IPS-15b (cell line): ENCODE measurements around the gene RSBN1L.

Source experiments
- H3K27me3 ChIP-seq: one replicate; pipeline ENCODE4 v1.6.1; 2013; ENCODE audit warnings: low read length; ENCODE audit not compliant: control insufficient read depth, insufficient read depth
- H3K36me3 ChIP-seq: one replicate; pipeline ENCODE4 v1.6.1; 2013; ENCODE audit warnings: low read length; ENCODE audit not compliant: control insufficient read depth, insufficient read depth
- H3K4me1 ChIP-seq: one replicate; pipeline ENCODE4 v1.6.1; 2013; ENCODE audit warnings: mild to moderate bottlenecking, low read length; ENCODE audit not compliant: control insufficient read depth, insufficient read depth
- H3K4me3 ChIP-seq: one replicate; pipeline ENCODE4 v1.5.1; 2013; ENCODE audit warnings: low read depth, low read length
- H3K9ac ChIP-seq: one replicate; pipeline ENCODE4 v1.6.1; 2013; ENCODE audit warnings: low read depth, mild to moderate bottlenecking, low read length
- H3K9me3 ChIP-seq: one replicate; pipeline ENCODE4 v1.6.1; 2013; ENCODE audit warnings: mild to moderate bottlenecking, low read length; ENCODE audit not compliant: control insufficient read depth, insufficient read depth

The RSBN1L gene

DNA sequence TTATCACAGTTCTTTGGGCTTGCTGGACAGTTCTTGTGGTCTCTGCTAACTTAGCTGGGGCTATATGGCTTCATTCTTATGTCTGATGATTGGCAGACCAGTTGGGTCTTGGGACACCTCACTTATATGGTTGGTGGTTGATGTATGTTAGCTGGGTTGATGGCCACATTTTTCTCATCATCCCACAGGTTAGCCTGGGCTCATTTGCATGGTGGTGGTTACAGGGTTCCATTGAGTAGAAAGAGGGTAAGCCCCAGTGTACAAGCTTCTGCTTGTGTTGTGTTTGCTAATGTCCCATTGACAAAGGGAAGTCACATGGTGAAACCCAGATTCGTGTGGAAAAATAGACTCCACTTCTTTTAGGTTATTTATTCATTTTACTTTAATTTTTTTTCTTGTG, 61.3 kb downstream of the RSBN1L start:
- H3K27me3 ChIP-seq, result no peaks in the 10 kb centered on the region
- no peaks in the 10 kb centered on the region for H3K4me1 ChIP-seq
- no peaks in the 10 kb centered on the region for H3K36me3 ChIP-seq
- no peak overlapping the region for H3K4me3 ChIP-seq
- H3K9me3 ChIP-seq, result no peaks in the 10 kb centered on the region
- H3K9ac ChIP-seq, result no peak overlapping the region

DNA sequence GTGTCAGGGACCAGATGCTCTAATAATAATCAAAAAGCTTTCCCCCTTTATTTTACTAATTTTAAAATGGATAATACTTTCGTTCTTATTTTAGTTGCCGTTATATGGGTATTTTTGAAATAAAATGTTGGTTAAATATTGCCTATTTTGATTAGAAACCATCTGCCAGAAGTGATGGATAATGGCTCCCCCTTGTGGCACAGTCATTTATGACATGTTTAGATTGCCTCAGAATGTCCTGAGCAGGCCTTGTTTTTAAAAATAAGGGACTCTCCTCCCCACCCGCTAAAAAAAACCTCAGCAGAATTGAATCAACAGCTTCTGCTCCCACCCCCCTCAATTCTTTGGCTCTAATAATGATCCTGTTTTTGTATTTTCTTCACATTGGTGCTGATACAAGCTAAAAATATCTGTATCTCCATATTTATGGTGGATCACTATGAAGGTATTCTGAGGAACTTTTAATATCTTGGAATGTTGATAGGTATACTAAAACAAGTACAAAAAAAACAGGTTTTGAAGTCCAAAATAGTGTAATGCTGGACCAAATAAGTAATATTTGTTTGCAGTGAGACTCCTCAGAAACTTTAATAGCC, 63.1 kb downstream of the RSBN1L start:
- H3K9me3 ChIP-seq, result no peaks in the 10 kb centered on the region
- no peaks in the 10 kb centered on the region for H3K36me3 ChIP-seq
- H3K27me3 ChIP-seq, result no peaks in the 10 kb centered on the region
- H3K9ac ChIP-seq, result no peak overlapping the region
- no peak overlapping the region for H3K4me3 ChIP-seq
- no peaks in the 10 kb centered on the region for H3K4me1 ChIP-seq

GRCh38 chr7:77760809-77761453, 64.7 kb downstream of the RSBN1L start:
- H3K9ac ChIP-seq, result no peak overlapping the region
- H3K4me1 ChIP-seq, result no peaks in the 10 kb centered on the region
- no peaks in the 10 kb centered on the region for H3K27me3 ChIP-seq
- H3K36me3 ChIP-seq, result no peaks in the 10 kb centered on the region
- H3K9me3 ChIP-seq, result no peaks in the 10 kb centered on the region
- no peak overlapping the region for H3K4me3 ChIP-seq

GRCh38 chr7:77765481-77765880, 69.2 kb downstream of the RSBN1L start:
- no peak overlapping the region for H3K4me3 ChIP-seq
- H3K9ac ChIP-seq, result no peak overlapping the region
- H3K9me3 ChIP-seq, result no peaks in the 10 kb centered on the region
- no peaks in the 10 kb centered on the region for H3K36me3 ChIP-seq
- no peaks in the 10 kb centered on the region for H3K4me1 ChIP-seq
- H3K27me3 ChIP-seq, result no peaks in the 10 kb centered on the region

- Histone ChIP-seq H3K9ac (no peak overlapping the region), H3K36me3 (no peaks in the 10 kb centered on the region), H3K9me3 (no peaks in the 10 kb centered on the region), H3K4me3 (no peak overlapping the region), H3K27me3 (no peaks in the 10 kb centered on the region), H3K4me1 (no peaks in the 10 kb centered on the region)
Measured at GRCh38 chr7:77765906-77766800, 69.9 kb downstream of the RSBN1L start.

DNA sequence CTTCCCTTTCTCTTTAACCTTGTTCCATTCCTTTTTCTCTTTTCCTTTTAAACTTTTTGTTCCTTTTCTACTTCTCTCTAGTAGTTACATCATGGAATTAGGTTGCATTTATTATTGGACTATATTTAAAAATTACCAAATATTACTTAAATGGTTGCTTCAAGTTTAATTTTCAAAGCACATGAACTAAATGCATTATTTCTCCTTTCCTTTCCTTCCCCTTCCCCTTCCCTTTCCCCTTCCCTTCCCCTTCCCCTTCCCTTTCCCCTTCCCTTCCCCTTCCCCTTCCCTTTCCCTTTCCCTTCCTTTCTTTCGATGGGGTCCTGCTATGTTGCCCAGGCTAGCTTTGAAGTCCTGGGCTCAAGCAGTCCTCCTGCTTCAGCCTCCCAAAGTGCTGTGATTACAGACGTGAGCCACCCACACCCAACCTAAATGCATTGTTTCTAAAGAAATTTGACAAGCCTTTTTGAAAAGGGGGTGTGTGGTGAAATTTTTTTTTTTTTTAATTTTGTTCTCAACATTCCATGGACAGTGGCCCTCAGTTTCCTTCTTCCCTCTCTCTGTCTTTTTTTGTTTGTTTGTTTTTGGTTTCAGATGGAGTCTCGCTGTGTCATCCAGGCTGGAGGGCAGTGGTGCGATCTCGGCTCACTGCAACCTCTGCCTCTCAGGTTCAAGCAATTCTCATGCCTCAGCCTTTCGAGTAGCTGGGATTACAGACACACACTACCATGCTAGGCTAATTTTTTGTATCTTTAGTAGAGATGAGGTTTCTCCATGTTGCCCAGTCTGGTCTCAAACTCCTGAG, 70.7 kb downstream of the RSBN1L start:
- Histone ChIP-seq H3K9ac (no peak overlapping the region), H3K36me3 (no peaks in the 10 kb centered on the region), H3K27me3 (no peaks in the 10 kb centered on the region), H3K4me3 (no peak overlapping the region), H3K9me3 (no peaks in the 10 kb centered on the region), H3K4me1 (no peaks in the 10 kb centered on the region)

DNA sequence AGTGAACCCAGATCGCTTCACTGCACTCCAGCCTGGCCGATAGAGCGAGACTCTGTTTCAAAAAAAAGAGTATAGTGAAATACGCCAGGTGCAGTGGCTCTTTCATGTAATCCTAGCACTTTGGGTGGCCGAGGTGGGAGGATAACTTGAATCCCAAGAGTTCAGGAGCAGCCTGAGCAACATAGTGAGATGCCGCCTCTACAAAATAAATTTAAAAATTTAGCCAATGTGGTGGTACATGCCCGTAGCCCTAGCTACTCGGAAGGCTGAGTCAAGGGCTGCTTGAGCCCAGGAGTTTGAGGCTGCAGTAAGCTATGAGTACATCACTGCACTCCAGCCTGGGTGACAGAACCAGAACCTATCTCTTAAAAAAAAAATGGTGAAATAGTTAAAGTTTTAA, 74.1 kb downstream of the RSBN1L start:
- Histone ChIP-seq H3K9ac (no peak overlapping the region), H3K4me1 (no peaks in the 10 kb centered on the region), H3K36me3 (no peaks in the 10 kb centered on the region), H3K4me3 (no peak overlapping the region), H3K9me3 (no peaks in the 10 kb centered on the region), H3K27me3 (no peaks in the 10 kb centered on the region)

GRCh38 chr7:77771901-77772300, 75.6 kb downstream of the RSBN1L start:
- no peaks in the 10 kb centered on the region for H3K36me3 ChIP-seq

GRCh38 chr7:77778535-77778934, 82.3 kb downstream of the RSBN1L start:
- no peaks in the 10 kb centered on the region for H3K4me1 ChIP-seq
- H3K9ac ChIP-seq, result no peak overlapping the region
- H3K4me3 ChIP-seq, result no peak overlapping the region
- no peaks in the 10 kb centered on the region for H3K27me3 ChIP-seq
- H3K9me3 ChIP-seq, result no peaks in the 10 kb centered on the region
- no peaks in the 10 kb centered on the region for H3K36me3 ChIP-seq

More at GRCh38 chr7:77771901-77772300, 75.6 kb downstream of the RSBN1L start:
- no peaks in the 10 kb centered on the region for H3K4me1 ChIP-seq
- no peaks in the 10 kb centered on the region for H3K9me3 ChIP-seq
- H3K27me3 ChIP-seq, result no peaks in the 10 kb centered on the region
- H3K4me3 ChIP-seq, result no peak overlapping the region
- H3K9ac ChIP-seq, result no peak overlapping the region

DNA sequence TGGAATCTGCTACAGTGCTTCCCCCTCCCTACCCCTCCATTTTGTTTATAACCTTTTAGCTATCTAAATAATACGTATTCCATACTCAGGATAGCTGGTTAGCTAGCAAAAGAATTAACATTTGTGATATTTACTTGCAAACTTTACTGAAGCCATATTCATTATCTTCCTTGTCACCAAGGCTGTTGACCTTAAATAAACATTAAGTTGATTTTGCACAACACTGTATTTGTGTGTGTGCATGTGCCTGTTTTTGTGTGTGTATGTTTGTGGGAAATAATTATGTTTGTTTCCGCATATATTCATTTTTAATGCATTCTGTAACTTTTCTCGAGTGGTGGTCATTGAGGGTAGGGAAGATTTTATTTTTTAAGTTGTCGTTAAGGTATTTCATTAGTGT, 86.1 kb downstream of the RSBN1L start:
- no peaks in the 10 kb centered on the region for H3K4me1 ChIP-seq
- H3K4me3 ChIP-seq, result no peak overlapping the region
- H3K36me3 ChIP-seq, result no peaks in the 10 kb centered on the region
- no peak overlapping the region for H3K9ac ChIP-seq
- H3K9me3 ChIP-seq, result peaks cover 4% of the 10 kb centered on the region
- no peaks in the 10 kb centered on the region for H3K27me3 ChIP-seq

- Histone ChIP-seq H3K4me1 (no peaks in the 10 kb centered on the region), H3K9me3 (peaks cover 4% of the 10 kb centered on the region), H3K36me3 (no peaks in the 10 kb centered on the region), H3K27me3 (no peaks in the 10 kb centered on the region), H3K4me3 (no peak overlapping the region), H3K9ac (no peak overlapping the region)
Measured at GRCh38 chr7:77783111-77783510, 86.9 kb downstream of the RSBN1L start.
